Skin epidermis (tissue), 12 donors: ENCODE data around the gene ZFHX3.

Experiments
- H3K27ac ChIP-seq, 21 experiments: fragments of 200-600 bp; sonication (generic) in 11 of 21; one replicate each; pipeline ENCODE4 v1.5.0; 2020; ENCODE audit warnings: mild to moderate bottlenecking in 3 of 21, inconsistent platforms in 2 of 21, moderate library complexity in 2 of 21
- H3K4me3 ChIP-seq, 7 experiments: fragments of 200-600 bp; sonication (generic) in 2 of 7; one replicate each; pipeline ENCODE4 v1.5.0; 2020; ENCODE audit warnings: inconsistent platforms in 2 of 7, mild to moderate bottlenecking in 2 of 7, moderate library complexity in 1 of 7

ZFHX3 gene

DNA sequence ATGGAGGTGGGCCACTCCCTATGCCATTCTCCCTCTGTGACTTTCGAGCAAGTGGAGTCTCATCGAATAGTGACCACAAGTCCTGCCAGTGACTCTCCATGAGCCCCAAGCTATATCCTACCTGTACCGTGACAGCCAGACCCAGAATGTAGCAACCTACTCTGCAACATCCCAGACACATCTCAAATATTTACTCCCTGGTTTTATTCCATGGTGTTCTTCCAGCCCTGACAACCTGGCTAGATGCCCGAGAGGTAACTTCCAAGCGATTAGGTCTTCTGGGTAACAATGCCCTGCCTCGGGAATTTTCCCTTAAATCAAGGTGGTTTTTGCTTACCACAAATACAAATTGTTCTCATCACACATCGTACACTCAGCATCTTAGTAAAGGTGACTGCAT lies 211.7 kb downstream of the ZFHX3 start:
- H3K27ac ChIP-seq, result no peak overlapping the region
- no peak overlapping the region for H3K4me3 ChIP-seq

DNA sequence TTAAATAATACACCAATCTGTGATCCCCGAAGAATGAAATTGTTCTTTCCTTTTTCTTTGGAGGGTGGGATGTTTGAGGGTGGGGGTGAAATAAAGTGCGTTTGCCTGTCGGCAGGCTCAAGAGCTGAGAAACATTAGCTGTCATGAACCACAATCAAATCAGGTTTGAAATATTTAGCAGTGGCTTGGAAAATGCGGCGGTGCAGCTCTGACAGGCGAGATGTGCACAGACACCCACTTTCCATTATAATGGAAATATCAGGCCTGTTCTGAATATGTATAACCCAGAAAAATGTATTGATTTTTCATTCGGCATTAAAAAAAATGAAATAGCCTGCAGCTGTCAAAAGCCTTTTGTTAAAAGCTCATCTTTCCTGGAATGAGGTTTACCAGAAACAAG lies 212.8 kb downstream of the ZFHX3 start:
- Histone ChIP-seq H3K27ac (no peak overlapping the region), H3K4me3 (no peak overlapping the region)

DNA sequence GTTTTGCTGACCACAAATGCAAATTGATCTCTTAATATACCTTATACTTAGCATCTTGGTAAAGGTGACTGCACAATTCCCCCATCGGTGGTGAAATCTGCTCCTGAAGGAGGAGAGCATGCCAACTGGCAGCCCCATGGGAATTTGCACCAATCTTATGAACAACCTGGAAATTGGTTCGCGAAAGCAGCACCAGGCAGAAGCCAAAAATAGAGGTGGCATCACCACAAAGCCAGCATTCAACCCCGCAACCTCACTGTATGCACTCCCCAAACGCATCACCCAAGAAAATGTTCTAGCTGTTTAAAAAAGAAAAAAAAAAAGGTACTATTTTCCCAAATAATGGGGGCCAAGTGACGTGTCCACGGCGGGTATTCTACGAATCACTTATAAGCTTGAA lies 213.4 kb downstream of the ZFHX3 start:
- Histone ChIP-seq H3K27ac (no peak overlapping the region), H3K4me3 (no peak overlapping the region)

DNA sequence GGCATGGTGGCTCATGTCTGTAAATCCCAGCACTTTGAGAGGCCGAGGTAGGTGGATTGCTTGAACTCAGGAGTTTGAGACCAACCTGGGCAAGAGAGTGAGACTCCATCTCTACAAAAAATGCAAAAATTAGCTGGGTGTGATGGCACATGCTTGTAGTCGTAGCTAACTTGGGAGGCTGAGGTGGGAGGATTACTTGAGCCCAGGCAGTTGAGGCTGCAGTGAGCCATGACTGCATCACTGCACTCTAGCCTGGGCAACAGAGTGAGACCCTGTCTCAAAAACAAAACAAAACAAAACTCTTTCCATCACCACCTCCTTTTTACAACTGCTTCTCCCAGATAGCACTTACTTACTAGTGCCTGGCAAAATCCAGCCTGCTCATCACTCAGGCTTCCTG lies 214.0 kb downstream of the ZFHX3 start:
- Histone ChIP-seq H3K4me3 (no peak overlapping the region), H3K27ac (no peak overlapping the region)

DNA sequence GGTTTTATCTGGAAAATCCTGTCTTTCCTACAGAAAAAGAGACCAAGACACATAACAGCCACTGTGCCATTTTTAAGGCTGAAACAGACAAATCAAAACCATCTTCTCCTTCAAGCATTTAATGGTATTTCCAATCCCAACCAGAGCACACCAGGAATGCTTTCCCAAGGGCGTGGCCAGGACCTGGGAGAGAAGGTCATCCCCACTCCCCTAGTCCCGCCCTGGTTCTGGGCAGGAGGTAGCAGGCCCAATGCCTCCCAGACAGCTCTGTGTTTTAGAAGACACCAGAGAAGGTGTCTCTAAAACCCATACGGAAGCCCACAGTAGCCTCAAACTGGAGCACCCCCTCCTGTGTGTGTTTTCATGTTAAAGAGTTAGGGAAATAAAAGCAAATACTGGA lies 214.4 kb downstream of the ZFHX3 start:
- Histone ChIP-seq H3K27ac (no peak overlapping the region), H3K4me3 (no peak overlapping the region)

DNA sequence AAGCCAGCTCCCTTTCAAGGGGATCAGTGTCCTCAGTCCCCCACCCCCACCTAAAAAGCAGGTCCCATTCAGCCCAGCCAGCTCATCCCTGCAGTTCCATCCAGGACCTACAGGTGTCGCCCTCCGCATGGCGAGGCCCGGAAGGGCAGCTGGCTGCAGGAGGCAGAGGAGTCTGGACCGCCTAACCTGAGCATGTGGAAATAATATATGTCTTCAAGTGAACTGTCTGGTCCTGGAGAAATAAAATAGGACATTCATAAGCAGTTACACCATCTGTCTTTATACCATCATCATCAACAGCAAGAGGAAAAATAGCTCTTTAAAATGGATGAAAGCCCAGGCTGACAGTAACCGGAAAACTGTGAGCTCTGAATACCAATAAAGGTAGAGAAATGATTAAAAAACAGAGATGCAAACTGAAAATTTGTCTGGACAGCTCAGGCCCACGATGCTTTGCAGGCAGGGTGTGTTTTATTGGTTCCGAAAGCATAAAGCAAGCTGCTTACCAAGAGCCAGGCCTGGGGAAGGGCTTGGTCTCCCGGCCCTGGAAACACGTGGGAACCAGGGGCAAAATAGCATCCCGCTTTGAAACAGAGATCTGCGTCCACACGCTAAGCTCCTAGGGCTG lies 215.2 kb downstream of the ZFHX3 start:
- no peak overlapping the region for H3K27ac ChIP-seq
- no peak overlapping the region for H3K4me3 ChIP-seq

DNA sequence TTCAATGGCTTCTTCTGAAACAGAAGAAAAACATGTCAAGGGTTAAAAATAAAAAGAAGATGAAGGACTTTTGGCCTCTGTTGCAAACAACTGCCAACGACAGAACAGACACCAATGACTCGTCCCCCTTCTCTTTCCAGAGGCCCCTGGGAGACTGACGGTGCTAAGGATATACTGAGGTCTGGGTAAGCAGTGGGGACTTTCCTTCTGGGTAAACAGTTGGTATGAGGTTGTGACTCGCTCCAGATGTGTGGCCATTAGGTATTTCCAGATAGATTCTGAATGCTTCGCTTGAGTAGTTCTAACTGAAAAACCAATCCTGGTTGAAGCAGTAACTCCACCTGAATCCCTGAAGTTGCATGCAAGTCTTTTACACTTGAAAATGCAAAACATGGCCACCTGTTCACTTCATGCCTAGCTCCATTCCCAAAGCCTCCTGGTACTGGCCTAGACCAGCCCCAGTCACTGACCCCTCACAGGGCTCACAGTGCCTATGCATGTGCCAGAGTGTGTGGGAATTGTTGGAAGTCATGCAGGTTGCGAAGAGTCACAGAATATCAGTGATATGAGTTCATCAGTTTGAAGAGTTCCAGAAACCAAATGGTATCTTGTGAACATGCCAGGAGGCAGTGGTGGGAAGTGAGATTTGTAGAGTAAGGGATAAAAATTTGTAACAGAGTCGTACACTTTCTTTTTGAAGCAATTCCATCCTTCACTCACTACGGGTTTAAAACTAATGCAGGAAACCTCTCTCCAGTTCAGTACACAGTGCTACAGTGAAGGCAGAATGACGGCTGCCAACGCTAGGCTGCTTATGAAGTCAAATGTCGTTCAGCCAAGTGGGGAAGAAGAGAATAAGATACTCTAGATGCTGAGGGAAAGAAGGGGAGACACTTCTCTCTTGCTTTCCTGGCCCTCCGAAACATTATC lies 217.8 kb downstream of the ZFHX3 start:
- Histone ChIP-seq H3K4me3 (no peak overlapping the region), H3K27ac (no peak overlapping the region)

DNA sequence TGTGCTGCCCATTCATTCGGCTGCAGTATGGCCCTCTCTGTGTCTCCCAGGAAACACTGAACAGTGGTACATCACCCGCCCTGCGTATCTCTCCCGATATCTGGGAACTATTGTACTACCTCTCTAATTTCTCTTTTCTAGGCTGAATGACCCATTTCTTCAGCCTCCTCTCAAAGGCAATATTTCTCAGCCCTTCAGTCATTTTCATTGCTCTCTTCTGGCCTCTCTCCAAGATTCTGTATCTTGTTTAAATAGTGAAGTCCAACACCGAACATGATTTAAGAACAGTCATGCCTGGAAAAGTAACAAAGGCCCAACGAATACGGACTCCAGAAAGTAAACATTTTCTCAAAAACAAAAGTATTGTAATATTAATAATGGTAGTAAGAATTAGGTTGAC lies 220.1 kb downstream of the ZFHX3 start:
- no peak overlapping the region for H3K4me3 ChIP-seq
- H3K27ac ChIP-seq, result no peak overlapping the region

DNA sequence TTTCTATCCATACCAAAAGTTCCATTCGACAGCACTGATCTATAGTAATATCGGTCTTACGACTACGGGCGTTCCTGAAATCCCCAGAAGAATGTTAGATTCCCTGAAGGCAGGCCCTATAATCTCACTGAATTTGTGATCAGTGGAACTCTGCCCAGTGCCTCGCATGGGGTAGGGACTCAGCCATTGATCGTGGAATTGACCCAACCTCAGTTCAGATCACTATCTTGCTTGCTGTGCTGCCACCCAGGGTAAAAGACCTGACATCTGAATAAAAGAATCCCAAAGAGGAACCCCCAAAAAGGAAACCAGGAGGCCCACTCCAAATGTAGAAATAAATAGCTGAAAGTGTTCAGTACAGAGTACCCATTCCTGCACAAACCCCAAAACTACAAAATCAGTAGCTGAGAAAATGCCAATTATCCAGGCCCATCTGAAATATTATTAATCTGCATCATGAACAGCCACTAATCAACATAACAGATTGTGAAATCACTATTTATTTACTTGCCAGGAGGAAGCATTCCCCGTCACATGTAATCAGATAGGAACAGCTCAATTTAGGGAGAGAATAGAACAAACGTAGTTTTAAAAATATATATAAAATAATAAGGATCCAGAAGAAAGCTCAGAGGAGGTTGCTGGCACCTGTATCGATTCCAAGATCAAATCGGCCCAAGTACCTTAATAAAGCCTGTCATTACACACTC lies 221.9 kb downstream of the ZFHX3 start:
- H3K4me3 ChIP-seq, result no peak overlapping the region
- H3K27ac ChIP-seq, result no peak overlapping the region

DNA sequence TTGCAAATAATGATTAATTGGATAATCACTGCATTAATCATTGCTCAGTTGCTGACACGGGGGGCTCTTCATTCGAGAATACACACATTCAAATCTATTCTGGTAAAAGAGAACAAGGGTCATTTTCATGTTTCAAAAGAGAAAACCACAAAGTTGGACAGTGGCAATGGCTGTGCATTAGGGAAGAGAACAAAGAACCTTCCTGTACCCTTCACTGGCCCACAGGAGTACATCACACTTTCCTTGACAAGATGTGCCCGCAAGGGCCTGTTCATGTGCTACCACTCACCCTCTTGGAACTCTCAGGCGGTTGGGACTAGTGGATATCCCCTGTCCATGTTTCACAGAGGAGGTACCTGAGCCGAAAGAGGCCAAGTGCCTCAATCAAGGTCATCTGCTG lies 223.2 kb downstream of the ZFHX3 start:
- H3K4me3 ChIP-seq, result no peak overlapping the region

DNA sequence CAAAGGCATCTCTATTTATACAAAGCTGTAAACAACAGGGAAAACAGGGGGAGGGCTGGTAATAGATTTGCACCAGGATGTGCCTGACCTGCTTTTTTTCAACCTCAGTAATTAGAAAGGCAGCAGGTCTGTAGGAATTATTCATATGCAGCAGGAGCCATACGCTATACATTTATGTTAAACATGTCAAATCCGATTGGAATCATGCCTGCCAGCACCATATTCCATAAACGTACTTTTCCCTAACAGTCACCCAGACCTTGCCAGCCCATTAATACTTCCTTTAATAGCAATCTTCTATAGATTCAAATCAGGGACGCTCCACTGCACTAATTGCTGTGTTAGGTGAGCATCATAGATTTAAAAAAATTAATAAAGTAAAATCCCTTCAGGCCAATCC lies 223.9 kb downstream of the ZFHX3 start:
- H3K27ac ChIP-seq, result no peak overlapping the region
- H3K4me3 ChIP-seq, result no peak overlapping the region

More for the DNA sequence above, 223.2 kb downstream of the ZFHX3 start:
- H3K27ac ChIP-seq, result no peak overlapping the region

DNA sequence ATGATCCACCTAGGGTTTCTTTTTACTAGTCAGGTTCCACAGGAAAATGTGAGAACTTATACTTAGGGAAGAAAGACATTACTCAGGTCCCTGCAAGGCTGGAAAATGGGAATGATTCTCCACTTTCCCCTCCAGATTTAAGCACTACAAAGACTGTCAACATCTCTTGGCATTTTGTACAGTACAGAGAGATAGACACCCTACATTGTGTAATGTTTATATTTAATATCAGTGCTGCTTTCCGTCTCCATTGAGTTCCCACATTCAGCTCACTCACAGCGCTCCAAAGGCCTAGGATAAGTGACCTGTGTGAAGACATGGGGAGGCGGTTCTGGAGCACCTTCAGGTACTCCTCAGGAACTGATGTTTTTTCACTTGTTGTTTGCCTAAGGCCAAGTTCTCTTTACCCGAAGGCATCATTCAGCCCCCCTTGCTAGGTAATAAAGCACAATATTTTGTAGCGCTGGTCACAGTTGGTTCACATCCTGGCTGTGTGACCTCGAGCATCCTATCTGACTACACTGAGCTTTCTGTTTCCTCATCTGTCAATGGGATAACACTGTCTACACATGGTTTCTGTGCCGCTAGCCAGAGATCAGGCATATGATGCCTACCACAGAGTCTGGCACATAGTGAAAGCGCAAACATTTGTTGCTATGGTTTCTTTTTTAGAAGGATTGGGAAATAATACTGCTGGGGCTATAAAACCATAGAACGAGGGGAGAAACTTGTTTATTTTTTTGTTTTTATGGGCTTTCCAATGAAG lies 226.6 kb downstream of the ZFHX3 start:
- Histone ChIP-seq H3K27ac (no peak overlapping the region), H3K4me3 (no peak overlapping the region)

DNA sequence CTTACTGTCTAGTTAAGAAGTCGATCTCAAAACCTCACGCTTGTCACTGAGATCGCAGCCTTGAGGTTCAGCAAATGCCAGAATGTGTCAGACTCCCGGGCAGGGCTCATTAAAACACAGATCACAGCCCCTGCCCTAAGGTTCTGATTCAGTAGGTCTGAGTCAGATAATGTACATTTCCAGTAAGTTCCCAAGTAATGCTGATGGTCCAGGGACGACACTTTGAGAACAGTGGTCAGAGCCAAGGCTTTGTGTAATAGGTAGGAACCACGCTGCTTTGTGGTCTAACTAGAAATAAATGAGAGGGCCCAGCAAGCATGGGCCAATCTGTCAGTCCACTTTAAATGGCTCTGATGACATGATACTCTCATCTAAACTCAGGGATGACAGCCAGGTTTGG lies 228.6 kb downstream of the ZFHX3 start:
- Histone ChIP-seq H3K27ac (no peak overlapping the region), H3K4me3 (no peak overlapping the region)

DNA sequence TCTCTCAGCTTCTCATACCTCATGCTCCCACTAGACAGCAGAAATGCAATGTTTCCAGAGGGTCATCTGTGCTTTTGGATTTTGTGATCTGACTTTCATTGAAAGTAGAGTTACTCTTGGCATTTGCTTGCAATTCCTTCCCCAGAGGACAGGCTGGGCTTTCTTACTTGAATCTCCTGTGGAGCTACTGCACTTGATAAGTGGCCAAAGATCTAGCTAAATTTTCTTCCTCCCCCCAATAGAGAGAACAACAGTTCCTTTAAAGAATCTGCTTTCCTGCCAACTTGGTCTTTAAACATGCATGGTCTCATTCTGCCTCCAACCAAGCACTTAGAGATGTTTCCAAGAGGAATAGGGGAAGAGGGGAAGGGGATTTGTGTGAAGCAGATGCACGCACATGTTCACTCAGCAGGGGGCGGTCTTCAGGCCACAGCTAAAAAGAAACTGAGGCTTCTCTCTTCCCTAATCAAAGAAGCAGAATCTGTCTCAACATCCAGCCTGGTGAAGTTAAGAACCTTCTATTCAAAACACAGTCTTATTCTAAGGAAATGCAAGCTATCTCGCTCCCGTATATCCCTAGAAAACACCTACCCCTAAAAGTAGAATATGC lies 229.6 kb downstream of the ZFHX3 start:
- H3K27ac ChIP-seq, result no peak overlapping the region
- no peak overlapping the region for H3K4me3 ChIP-seq

DNA sequence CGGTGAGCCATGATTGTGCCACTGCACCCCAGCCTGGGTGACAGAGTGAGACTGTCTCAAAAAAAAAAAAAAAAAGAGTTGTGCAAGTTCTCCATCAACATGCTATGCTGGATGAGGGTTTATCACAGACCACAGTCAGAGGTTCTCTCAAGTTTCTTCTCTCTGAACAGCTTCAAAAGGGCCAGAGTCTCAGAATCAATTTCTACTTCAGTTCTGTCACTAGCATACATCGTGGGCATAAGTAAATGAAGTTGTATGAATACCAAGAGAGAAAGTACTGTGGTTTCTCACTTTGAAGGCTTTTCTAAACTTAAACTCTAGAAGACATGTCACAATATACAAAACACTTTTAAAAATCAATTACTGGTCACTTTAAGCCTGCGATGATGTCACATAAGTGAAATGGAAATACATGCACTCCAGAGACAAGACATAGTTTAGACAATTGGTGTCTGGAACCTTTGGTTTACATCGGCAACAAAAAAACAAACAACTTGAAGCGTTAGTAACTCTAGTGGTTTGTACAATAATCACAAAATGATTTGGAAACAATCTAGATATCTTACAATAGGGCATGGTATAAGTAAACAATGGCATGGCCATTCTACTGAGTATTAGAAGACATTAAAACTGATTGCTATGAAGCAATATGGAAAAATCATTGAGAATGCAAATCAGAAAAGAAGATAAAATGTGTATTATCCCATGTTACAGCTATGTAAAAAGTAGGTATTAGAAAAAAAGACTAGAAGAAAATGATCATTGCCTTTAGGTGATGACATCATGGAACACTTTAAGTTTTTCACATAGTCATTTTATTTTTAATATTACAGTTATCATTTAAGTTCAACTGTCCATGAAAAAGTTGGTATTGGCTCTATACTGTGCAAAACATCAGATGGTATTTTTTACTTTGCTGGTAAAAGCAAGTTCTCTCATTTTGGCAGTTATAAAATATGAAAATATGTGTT lies 232.3 kb downstream of the ZFHX3 start:
- no peak overlapping the region for H3K27ac ChIP-seq
- H3K4me3 ChIP-seq, result no peak overlapping the region

DNA sequence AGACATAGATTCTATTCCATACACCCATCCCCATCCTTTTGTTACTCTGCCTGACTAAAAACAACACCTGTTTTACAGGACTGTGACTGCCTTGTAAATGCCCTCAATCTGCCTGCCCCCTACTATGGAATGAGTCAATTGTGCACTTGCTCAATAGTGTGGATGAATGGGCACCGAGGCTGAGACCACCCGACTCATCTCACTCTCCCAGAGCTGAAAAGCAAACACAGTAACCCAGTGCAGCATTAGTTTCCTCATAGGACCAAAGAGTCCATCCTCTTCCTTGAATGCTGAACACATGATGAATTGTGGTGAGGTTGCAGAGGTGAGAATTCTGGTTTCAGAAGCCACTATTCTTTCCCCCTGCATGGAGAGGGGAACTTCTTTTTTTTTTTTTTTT lies 233.7 kb downstream of the ZFHX3 start:
- no peak overlapping the region for H3K4me3 ChIP-seq
- H3K27ac ChIP-seq, result no peak overlapping the region

DNA sequence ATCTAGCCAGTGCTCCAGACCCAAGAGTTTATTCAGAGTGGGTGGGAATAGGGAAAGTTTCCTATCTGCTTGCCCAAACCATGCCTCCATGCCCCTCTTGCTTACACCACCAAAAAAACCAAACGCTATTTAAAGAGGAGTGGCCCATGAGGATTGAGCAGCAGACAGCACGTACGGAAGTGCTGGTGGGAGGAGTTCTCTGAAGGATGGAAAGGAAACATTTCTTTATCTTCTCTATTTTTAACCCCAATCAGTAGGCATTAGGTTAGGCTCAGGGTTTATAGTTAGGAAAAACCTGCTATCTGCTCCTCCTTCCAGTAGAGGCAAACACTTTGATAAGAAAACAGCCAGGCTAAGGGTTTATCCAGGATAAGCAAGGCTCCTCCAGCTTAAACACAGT lies 235.3 kb downstream of the ZFHX3 start:
- H3K27ac ChIP-seq, result no peak overlapping the region

DNA sequence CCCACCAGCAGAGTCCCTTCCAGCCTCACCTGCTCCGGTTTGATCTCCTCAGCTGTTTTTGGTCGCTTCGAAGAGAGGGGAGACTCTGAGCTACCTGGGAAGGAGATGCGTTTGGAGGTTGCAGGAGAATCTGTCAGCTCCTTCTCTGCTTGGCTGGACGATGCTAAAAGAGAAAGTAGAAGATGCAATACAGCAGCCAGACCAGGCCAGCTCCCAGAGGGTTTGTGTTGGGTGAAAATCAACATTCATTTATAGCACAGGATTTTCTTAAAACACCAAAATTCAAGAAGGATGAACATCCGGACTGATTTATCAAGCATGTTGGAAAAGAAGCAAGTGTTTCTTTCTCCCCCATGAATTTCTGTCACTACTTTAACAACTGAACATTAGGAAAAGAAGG lies 236.1 kb downstream of the ZFHX3 start:
- Histone ChIP-seq H3K4me3 (no peak overlapping the region), H3K27ac (no peak overlapping the region)

More for the DNA sequence above, 235.3 kb downstream of the ZFHX3 start:
- no peak overlapping the region for H3K4me3 ChIP-seq
